GM19240 (cell line): ENCODE results near the gene FCHO1.

Experiments
- DNase-seq: peaks from one replicate; pipeline ENCODE4 v3.0.0; 2011; ENCODE audit warnings: low spot score; ENCODE audit not compliant: insufficient read length

The FCHO1 gene

GRCh38 chr19:17829855-17830566 lies 78.7 kb downstream of the FCHO1 start:
- DNase-seq = no peak

GRCh38 chr19:17830567-17831418 lies 79.5 kb downstream of the FCHO1 start:
- peak; percentile 51 for DNase-seq

- DNase-seq = no peak
Observed at GRCh38 chr19:17831419-17831888, 80.2 kb downstream of the FCHO1 start.

- DNase-seq = no peak
Observed at GRCh38 chr19:17832443-17833208, 81.3 kb downstream of the FCHO1 start.

GRCh38 chr19:17834350-17835181 lies 83.3 kb downstream of the FCHO1 start:
- DNase-seq = no peak

GRCh38 chr19:17835182-17836006 lies 84.1 kb downstream of the FCHO1 start:
- DNase-seq = no peak

- no peak for DNase-seq
Observed at GRCh38 chr19:17836530-17836929, 85.3 kb downstream of the FCHO1 start.

GRCh38 chr19:17837972-17838371 lies 86.7 kb downstream of the FCHO1 start:
- DNase-seq = no peak
